Measurements from ENCODE around the gene BRSK1. TPM values are rescaled to one million over a fixed set of nuclear protein-coding genes. Genes with fewer than 3 reads are reported as not detected.

The BRSK1 gene
- total and polyA plus RNA-seq, 2 of the 8 experiments (the other 6 are each of a cell fraction or from before 2014, with no cell fraction given): 27.6 to 32.7 TPM

- no peak overlapping the region for H3K4me2 ChIP-seq (ENCODE audit: insufficient read depth in 1 of 2, low read depth in 2 of 2, low read length in 2 of 2)
- H3K27ac ChIP-seq (ENCODE audit: low read depth, low read length): no peak overlapping the region
- H2BK20ac ChIP-seq (ENCODE audit: low read length): no peak overlapping the region
- no peak overlapping the region for H2AK5ac ChIP-seq (ENCODE audit: low read depth, low read length)
- H3K4me1 ChIP-seq (replicated peaks in 1 of 4; ENCODE audit: control insufficient read depth in 3 of 4, insufficient read depth in 4 of 4, low read length in 3 of 4): 0 out of 7 replicates have a peak, but pooled peaks cover 0 to 3% (median 1%) of the 10 kb centered on the region in 4 experiments
- H3K18ac ChIP-seq (ENCODE audit: extremely low read depth, low read length): no peak overlapping the region
- no peak overlapping the region for H2BK15ac ChIP-seq (ENCODE audit: low read length)
- FAIRE-seq (no peak), DNase-seq (ENCODE audit: low read depth in 1 of 2, low spot score in 2 of 2) (no peak)
- no peak overlapping the region for H2AFZ ChIP-seq (ENCODE audit: low read length)
- no peak overlapping the region for H4K5ac ChIP-seq (ENCODE audit: insufficient read length, low read depth, low read length)
- no peaks in the 10 kb centered on the region for H3K27me3 ChIP-seq (replicated peaks in 1 of 4; ENCODE audit: control insufficient read depth in 3 of 4, extremely low read depth in 1 of 4, insufficient read depth in 3 of 4, low read length in 3 of 4)
- H3K9ac ChIP-seq (replicated peaks in 1 of 4; ENCODE audit: extremely low read depth in 1 of 4, low read depth in 3 of 4, low read length in 3 of 4): no peak overlapping the region
- H3K56ac ChIP-seq (replicated peaks; ENCODE audit: insufficient read length, low read depth, low read length): no peak overlapping the region
- H3K14ac ChIP-seq (ENCODE audit: insufficient read length): no peak overlapping the region
- H3K79me1 ChIP-seq (ENCODE audit: low read depth, low read length): no peaks in the 10 kb centered on the region; the same call in 1 of the 2 replicates
- H3K4ac ChIP-seq (replicated peaks; ENCODE audit: insufficient read length, low read depth, low read length): no peak overlapping the region
- WGBS, 2 experiments (ENCODE audit: extremely low coverage in 1 of 2, insufficient coverage in 1 of 2, insufficient read length in 1 of 2, insufficient replicate concordance in 2 of 2, low coverage in 1 of 2, low lambda C conversion rate in 2 of 2, missing lambda C conversion rate in 1 of 2): 93% methylated on average over 3 of the region's 3 CpGs; no CpG with 5 or more reads in 1 of the 2 experiments
- no peak overlapping the region for H2BK120ac ChIP-seq (replicated peaks; ENCODE audit: low read depth, low read length)
- H4K91ac ChIP-seq (replicated peaks; ENCODE audit: insufficient read length, low read length): no peak overlapping the region
- H4K20me1 ChIP-seq (replicated peaks in 1 of 2; ENCODE audit: control insufficient read depth in 1 of 2, insufficient read depth in 2 of 2, low read length in 2 of 2): peaks cover 0 to 3% of the 10 kb centered on the region in 2 experiments
- no peak overlapping the region for H4K8ac ChIP-seq (ENCODE audit: extremely low read depth, insufficient read depth, low read length)
- no peak overlapping the region for H2BK5ac ChIP-seq (ENCODE audit: low read depth, low read length)
- H3K4me3 ChIP-seq (ENCODE audit: extremely low read depth in 1 of 4, insufficient read depth in 2 of 4, low read depth in 3 of 4, low read length in 4 of 4): no peak overlapping the region
- ChIA-PET POLR2A (ENCODE audit: partially characterized antibody) (interaction anchor here (1.0 to 1.8 kb wide), 8 partner anchors 9 to 101 kb away, joined by 3 to 6 read pairs (median 4); partner anchors contain the start of genes KMT5C, TMEM238 and UBE2S), CTCF (ENCODE audit: partially characterized antibody) (interaction anchor here (1.0 to 1.3 kb wide), 4 partner anchors 13 to 112 kb away, joined by 3 read pairs; no protein-coding TSS in a partner anchor)
- H3K23ac ChIP-seq (ENCODE audit: insufficient read length): no peak overlapping the region
- H3K23me2 ChIP-seq (ENCODE audit: low read depth, low read length): no peaks in the 10 kb centered on the region; the same call in 1 of the 2 replicates
- no peaks in the 10 kb centered on the region for H3K9me3 ChIP-seq (ENCODE audit: insufficient read depth in 2 of 2, low read depth in 1 of 2, low read length in 1 of 2)
- H2BK12ac ChIP-seq (ENCODE audit: low read depth, low read length): no peak overlapping the region
- H3K36me3 ChIP-seq (ENCODE audit: control insufficient read depth in 2 of 4, insufficient read depth in 4 of 4, low read length in 3 of 4): peaks cover 21 to 56% (median 42%) of the 10 kb centered on the region in 4 experiments
- H3K79me2 ChIP-seq (ENCODE audit: control insufficient read depth in 1 of 2, insufficient read depth in 2 of 2, low read length in 2 of 2): no peaks in the 10 kb centered on the region
Measured at GRCh38 chr19:55306712-55307111, 22.9 kb downstream of the BRSK1 start.
